GM21381 (cell line): ENCODE measurements around the gene CD163L1.
"Not testable (repeated sequence)": the region's sequence is repeated elsewhere in the genome, so short reads cannot be mapped to it uniquely, and the experiment has no call there.

Source experiments
- ATAC-seq: cut with Tn5 transposase; IDR thresholded peaks from one replicate; pipeline ENCODE4 v1.9.1; 2021; ENCODE audit warnings: mild to moderate bottlenecking, moderate library complexity; ENCODE audit not compliant: unreplicated experiment

CD163L1 gene

GRCh38 chr12:7337790-7338189 lies 106.2 kb downstream of the CD163L1 start:
- not testable (repeated sequence) for ATAC-seq

GRCh38 chr12:7327918-7328317 lies 116.0 kb downstream of the CD163L1 start:
- ATAC-seq: no peak

GRCh38 chr12:7324176-7324575 lies 119.8 kb downstream of the CD163L1 start:
- ATAC-seq: no peak

- no peak for ATAC-seq
Observed at GRCh38 chr12:7322599-7322998, 121.4 kb downstream of the CD163L1 start.

- ATAC-seq: no peak
Observed at GRCh38 chr12:7321624-7322023, 122.3 kb downstream of the CD163L1 start.

- no peak for ATAC-seq
Observed at GRCh38 chr12:7319930-7320329, 124.0 kb downstream of the CD163L1 start.

GRCh38 chr12:7310070-7310469 lies 133.9 kb downstream of the CD163L1 start:
- no peak for ATAC-seq
